Measurements from ENCODE around the gene COL24A1. TPM values are rescaled to one million over a fixed set of nuclear protein-coding genes. Genes with fewer than 3 reads are reported as not detected.

COL24A1 gene
- total RNA-seq, 4 donors from 2014 or later, result 1.2 to 4.7 (median 3.3) TPM

- peaks cover 0 to 12% (median 0%) of the 10 kb centered on the region in 3 donors for H3K4me1 ChIP-seq
- ATAC-seq, result no peak
- H3K9me3 ChIP-seq, result no peaks in the 10 kb centered on the region
- H3K36me3 ChIP-seq, result peaks cover 0 to 25% of the 10 kb centered on the region in 2 donors
- H3K27me3 ChIP-seq, result no peaks in the 10 kb centered on the region
- TF ChIP-seq EP300 (IDR thresholded peaks at IDR 0.05) (no peak), POLR2AphosphoS5 (IDR thresholded peaks at IDR 0.05) (no peak), CTCF (IDR thresholded peaks at IDR 0.05) (no peak), POLR2A (IDR thresholded peaks at IDR 0.05) (no peak)
- H3K4me3 ChIP-seq, result no peak overlapping the region
- no peak overlapping the region for H3K27ac ChIP-seq
- 87 to 95% methylated on average over 4 to 8 of the region's 9 CpGs for WGBS, 2 donors (ENCODE audit: low coverage in 1 of 2)
Observed at GRCh38 chr1:85683292-85684025, 473.1 kb downstream of the COL24A1 start.

DNA sequence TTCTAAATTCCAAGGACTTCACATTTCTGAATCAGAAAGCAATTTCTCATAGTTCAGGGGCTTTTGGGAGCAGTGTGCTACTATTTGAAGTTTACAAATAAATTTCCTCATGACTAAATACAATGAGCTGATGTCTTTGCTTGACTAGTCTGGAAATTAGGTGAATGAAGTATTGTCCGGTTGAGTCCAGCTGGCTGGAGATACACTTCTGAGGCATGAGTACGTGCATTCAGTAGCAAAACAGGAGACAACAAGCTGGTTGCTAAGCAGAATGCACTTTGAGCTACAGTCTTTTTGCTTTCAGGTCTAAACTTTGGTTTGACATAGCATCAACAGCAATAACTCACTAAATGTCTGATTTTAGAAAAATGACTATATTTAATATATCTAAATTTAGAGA, 475.5 kb downstream of the COL24A1 start:
- Histone ChIP-seq H3K36me3 (peaks cover 0 to 41% of the 10 kb centered on the region in 2 donors), H3K9me3 (no peaks in the 10 kb centered on the region), H3K27me3 (no peaks in the 10 kb centered on the region), H3K4me1 (peaks cover 0 to 12% (median 0%) of the 10 kb centered on the region in 3 donors), H3K27ac (no peak overlapping the region), H3K4me3 (no peak overlapping the region)
- TF ChIP-seq POLR2A (IDR thresholded peaks at IDR 0.05), result no peak
- TF ChIP-seq CTCF (IDR thresholded peaks at IDR 0.05), result no peak
- no peak for TF ChIP-seq POLR2AphosphoS5 (IDR thresholded peaks at IDR 0.05)
- no peak for TF ChIP-seq EP300 (IDR thresholded peaks at IDR 0.05)
- ATAC-seq, result no peak
- WGBS, 2 donors (ENCODE audit: low coverage in 1 of 2), result 10 to 22% methylated on average over 2 of the region's 2 CpGs

Small RNA genes within 50 kb of the gene (small RNA-seq; reads per million reads assigned to genes)
- 0 reads per million in 4 donors for gene RNA5SP51

Other genes starting within 250 kb of the COL24A1 start
- gene ODF2L, start 239.6 kb upstream of the COL24A1 start, total RNA-seq, result 10 to 100 TPM in 3 of 4 donors, 1 to 10 TPM in 1; 9.2 to 30.8 (median 21.4) TPM